GM21825 (cell line): ENCODE results near the gene SREBF1.

Experiments
- ATAC-seq: cut with Tn5 transposase; IDR thresholded peaks from one replicate; pipeline ENCODE4 v1.9.1; 2021; ENCODE audit warnings: mild to moderate bottlenecking, moderate library complexity; ENCODE audit not compliant: unreplicated experiment

SREBF1 gene

GRCh38 chr17:17766077-17766743 is 70.6 kb downstream of the SREBF1 start:
- ATAC-seq: peak; percentile 70

- no peak for ATAC-seq
Observed at GRCh38 chr17:17765359-17766076, 71.3 kb downstream of the SREBF1 start.

- ATAC-seq: no peak
Observed at GRCh38 chr17:17763734-17764133, 73.1 kb downstream of the SREBF1 start.

GRCh38 chr17:17763136-17763535 is 73.7 kb downstream of the SREBF1 start:
- ATAC-seq: no peak

DNA sequence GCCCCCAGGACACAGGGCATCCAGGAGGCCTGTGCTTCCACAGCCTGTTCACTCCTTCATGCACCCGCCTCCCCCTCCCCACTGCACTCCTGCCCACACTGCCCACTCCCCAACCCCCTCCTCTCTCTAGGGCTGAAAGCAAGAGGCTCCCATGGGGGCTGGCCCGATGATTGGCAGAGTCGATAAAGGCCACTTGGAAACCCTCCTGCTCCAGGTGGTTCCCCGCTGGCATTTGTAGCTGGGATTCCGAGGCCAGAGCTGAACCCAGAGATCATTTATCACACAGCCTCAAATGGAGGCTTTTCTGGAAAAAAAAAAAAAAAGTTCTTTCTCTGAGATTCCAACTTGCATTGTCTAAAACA is 74.1 kb downstream of the SREBF1 start:
- no peak for ATAC-seq
